Ammon's horn (tissue), 1 donor: ENCODE results near the gene ERC1.
"Not testable (repeated sequence)": the region's sequence is repeated elsewhere in the genome, so short reads cannot be mapped to it uniquely, and the experiment has no call there.

ENCODE experiments used
- DNase-seq: peaks from one replicate; pipeline ENCODE4 v3.0.0-alpha.2; 2016; ENCODE audit warnings: low spot score

The ERC1 gene

GRCh38 chr12:1289371-1290155, 298.5 kb downstream of the ERC1 start:
- peak; percentile 30 for DNase-seq

DNA sequence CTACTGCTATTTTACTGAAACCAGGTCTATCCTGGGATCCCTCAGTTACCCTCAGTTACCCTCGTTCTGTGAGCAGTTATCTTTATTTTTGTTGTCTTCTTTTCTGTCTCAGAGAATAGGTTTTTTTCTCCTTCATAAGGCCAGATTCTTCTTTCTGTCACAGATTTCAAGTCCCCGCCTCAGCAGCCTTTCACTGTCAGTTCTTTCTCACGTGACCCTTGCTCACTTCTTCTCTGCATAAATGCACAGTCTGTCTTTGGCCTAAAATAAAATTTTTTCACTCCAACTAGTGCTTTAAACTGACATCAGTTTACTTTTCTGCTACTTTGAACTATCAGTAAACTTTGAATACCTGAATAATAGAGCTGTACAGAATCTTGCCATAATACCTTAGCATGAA, 299.7 kb downstream of the ERC1 start:
- DNase-seq, result no peak

- DNase-seq, result no peak
Observed at GRCh38 chr12:1291601-1292332, 300.7 kb downstream of the ERC1 start.

- no peak for DNase-seq
Observed at GRCh38 chr12:1293901-1294300, 302.9 kb downstream of the ERC1 start.

- no peak for DNase-seq
Observed at GRCh38 chr12:1297206-1297605, 306.2 kb downstream of the ERC1 start.

DNA sequence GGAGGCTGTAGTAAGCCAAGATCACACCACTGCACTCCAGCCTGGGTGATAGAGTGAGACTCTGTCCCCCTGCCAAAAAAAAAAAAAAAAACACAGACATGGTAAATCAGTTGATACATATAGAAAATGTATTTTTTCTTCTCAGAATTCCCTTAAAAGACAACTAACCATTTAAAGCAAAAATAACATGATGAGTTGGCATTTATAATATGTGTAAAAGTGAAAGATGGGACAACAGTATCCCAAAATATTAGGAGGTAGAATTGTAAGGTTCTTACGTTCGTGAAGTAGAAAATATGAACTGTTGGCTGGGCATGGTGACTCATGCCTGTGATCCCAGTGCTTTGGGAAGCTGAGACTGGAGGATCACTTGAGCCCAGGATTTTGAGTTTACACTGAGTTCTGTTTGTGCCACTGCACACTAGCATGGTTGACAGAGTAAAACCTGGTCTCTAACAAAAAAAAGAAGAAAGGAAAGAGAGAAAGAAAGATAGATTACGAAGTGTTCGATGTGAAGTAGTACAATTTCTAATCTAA, 306.7 kb downstream of the ERC1 start:
- no peak for DNase-seq

DNA sequence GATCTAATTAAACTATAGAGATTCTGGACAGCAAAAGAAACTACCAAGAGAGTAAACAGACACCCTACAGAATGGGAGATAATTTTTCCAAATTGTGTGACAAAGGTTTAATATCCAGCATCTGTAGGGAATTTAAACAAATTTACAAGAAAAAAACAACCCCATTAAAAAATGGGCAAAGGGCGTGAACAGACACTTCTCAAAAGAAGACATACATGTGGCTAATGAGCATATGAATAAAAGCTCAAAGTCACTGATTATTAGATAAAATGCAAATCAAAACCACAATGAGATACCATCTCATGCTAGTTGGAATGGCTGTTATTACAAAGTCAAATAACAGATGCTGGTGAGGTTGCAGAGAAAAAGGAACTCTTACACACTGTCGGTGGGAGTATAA, 309.4 kb downstream of the ERC1 start:
- DNase-seq, result no peak

- no peak for DNase-seq
Observed at GRCh38 chr12:1302201-1302870, 311.3 kb downstream of the ERC1 start.

- no peak for DNase-seq
Observed at GRCh38 chr12:1305063-1305434, 314.0 kb downstream of the ERC1 start.

DNA sequence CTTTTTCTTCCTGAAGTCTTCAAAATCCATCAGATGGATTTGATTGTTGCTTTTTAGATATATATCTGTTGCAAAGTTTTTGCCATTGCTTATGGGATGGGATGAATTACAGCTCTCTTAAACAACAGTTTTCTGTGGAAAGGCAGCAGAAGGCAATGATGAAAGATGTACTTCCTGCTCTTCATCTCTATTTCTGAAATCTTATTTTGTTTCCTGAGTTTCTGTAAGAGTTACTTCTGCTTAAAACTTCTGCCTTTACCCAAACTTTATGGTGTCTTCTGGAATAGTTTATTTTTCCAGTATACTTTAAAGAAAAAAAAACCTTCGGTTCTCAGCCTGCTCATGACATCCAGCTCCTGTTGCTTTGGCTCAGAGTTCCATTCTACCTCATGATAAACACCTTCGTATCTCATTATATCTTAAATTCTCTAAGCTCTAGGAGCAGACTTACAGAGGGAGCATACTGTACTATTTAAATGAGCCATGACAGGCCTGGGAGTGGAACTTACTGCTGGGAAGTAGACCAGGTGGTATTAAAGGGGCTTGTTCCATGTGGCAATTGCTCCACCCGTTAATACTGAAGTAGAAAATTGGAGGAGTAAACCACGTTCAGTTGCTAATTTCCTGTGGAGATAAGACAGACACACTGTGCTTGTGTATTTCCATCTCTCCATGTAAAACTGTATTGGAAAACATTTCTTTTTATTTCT, 314.9 kb downstream of the ERC1 start:
- DNase-seq, result no peak

- no peak for DNase-seq
Observed at GRCh38 chr12:1306817-1307216, 315.8 kb downstream of the ERC1 start.

DNA sequence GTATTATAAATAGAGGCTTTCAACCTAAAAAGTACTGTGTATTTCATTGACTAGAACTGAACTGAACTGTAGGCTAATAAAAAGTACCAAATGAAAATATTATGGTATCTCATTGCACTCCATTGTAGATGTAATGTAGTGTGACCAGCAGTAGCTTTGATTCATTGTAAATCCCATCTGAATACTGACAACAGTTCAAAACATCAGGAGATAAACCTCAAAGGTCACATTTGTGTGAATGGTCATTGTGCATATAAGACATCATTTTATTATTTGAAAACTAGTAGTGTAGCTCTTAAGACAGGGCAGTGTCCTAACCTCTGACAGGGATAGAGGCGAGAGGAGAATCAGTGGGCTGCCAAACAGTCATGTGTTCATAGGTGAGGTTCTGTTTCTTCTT, 316.8 kb downstream of the ERC1 start:
- DNase-seq, result no peak

DNA sequence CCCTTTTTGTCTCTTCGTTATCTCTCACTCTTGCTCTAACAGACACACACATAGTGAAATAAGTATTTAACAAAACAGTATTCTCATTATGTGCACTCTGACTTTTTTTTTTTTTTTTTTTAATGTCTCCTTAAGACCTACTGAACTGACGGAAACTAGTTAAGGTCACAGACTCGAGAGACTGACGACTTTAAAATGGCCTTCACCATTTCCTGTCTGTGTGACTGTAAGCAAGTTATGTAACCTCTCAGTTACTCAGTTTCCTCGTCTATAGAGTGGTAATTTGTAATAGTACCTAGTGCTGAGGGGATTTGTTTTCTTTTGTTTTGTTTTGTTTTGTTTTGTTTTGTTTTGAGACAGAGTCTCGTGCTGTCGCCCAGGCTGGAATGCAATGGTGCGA, 318.6 kb downstream of the ERC1 start:
- no peak for DNase-seq

GRCh38 chr12:1310653-1311052, 319.6 kb downstream of the ERC1 start:
- no peak for DNase-seq

DNA sequence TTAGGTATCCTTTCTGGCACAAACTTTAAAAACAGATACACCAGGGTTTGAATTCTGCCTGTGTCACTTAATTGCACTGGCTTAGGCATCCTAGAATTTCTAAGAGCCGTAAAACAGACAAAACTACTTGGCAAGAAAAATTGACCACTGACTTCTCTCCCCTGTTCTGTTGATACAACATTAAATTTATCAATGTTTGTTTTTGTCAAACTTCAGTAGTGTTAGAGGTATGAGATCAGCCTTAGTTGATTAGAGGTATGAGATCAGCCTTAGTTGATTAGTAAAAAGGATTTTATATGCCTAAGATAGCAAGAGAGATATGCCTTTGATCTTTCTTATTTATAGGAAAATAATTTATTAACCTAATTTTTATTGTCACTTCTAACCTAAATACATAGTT, 320.1 kb downstream of the ERC1 start:
- DNase-seq, result no peak

DNA sequence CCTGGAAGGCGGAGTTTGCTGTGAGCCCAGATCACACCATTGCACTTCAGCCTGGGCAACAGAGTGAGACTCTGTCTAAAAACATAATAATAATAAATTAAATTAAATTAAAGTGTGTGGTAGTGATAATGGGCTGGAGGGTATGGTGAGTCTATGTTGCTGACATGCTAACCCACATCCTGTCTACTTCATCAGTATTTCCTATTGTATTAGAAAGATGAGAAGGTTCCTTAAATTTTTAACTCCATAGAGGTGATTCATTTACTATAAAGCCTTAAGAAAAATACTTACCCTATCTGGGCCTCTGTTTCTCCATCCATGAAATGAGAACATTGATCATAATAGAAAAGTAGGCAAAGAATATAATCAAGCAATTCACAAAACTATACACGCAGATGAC, 322.9 kb downstream of the ERC1 start:
- DNase-seq, result no peak

GRCh38 chr12:1314523-1314922, 323.5 kb downstream of the ERC1 start:
- no peak for DNase-seq

DNA sequence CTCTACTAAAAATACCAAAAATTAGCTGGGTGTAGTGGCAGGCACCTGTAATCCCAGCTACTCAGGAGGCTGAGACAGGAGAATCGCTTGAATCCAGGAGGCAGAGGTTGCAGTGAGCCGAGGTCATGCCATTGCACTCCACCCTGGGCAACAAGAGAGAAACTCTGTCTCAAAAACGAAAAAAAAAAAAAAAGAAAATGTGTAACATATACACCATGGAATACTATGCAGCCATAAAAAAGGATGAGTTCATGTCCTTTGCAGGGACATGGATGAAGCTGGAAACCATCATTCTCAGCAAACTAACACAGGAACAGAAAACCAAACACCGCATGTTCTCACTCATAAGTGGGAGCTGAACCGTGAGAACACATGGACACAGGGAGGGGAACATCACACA, 326.0 kb downstream of the ERC1 start:
- DNase-seq, result not testable (repeated sequence)

DNA sequence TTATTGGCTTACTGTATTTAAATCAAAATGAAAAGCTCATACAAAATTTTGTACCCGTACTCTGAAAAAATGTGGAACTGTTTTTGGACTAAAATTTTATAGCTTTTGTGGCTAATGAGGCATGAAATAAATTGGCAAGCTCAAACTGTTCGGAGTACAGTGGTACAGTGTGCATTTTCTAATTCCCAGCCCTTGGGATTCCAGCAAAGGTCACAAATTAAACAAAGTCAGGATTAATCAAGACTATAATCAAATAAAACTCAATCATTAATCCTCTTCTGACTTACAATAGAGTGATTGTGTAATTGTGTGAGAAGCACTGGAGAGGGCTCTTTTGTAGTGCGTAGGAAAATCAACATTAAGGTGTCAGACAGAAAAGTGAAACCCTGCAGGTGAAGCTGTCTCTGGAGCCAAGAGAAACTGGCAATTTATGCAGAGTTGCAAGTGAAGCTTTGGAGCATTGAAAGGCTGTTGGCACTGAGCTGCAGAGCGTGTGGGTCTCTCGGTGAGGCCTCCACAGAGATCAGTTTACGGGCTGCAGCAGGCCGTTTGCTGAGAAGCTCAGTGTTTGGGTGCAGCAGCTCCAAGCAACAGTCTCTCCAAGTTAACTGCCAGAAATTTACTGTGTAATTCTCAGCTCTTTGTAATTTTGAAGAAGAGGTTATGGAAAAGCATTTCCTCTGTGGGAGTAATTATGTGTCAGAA, 327.5 kb downstream of the ERC1 start:
- peak; percentile 62 for DNase-seq

GRCh38 chr12:1319212-1319611, 328.2 kb downstream of the ERC1 start:
- DNase-seq, result no peak

GRCh38 chr12:1320021-1320420, 329.0 kb downstream of the ERC1 start:
- DNase-seq, result no peak

DNA sequence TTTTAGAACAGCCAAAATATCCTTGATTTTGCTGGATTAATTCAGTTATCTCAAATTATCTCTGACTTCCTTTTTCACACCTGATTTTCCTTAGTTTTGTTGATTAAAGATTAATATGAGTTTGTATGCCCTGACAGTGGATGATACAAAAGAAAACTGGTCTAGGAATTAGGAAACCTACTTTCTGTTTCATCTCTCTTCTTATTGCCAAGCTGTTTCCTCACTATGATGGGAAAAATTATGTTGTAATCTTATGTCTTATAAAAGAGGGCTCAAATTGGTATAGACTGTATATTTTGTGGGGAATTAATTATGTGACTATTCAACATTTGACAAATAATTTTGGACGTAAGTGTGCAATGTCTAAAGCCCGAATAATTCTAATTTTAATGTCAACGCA, 331.8 kb downstream of the ERC1 start:
- no peak for DNase-seq
